Pulmonary artery endothelial cell (primary cell): ENCODE data around the gene BTAF1. TPM values are rescaled to one million over a fixed set of nuclear protein-coding genes. Genes with fewer than 3 reads are reported as not detected.
"Not testable (repeated sequence)": the region's sequence is repeated elsewhere in the genome, so short reads cannot be mapped to it uniquely, and the experiment has no call there.

Experiments used
- DNase-seq: peaks from one replicate; pipeline ENCODE4 v3.0.0-alpha.2; 2011; ENCODE audit warnings: low read depth, low spot score
- total RNA-seq: library from RNA; depleted of rRNA; stranded (reverse); fragments of >200 nt; gene quantifications from 2 replicates; pipeline ENCODE4 v1.2.3, GENCODE V29; 2014

Gene BTAF1
- total RNA-seq: 30.6 and 36.5 TPM in 2 replicates

- peak; percentile 75 for DNase-seq
Observed at GRCh38 chr10:91923371-91924211, at the start of gene BTAF1. BTAF1 (plus strand) TSS chr10:91923770; CDS start chr10:91924077, 307 bp downstream.

DNA sequence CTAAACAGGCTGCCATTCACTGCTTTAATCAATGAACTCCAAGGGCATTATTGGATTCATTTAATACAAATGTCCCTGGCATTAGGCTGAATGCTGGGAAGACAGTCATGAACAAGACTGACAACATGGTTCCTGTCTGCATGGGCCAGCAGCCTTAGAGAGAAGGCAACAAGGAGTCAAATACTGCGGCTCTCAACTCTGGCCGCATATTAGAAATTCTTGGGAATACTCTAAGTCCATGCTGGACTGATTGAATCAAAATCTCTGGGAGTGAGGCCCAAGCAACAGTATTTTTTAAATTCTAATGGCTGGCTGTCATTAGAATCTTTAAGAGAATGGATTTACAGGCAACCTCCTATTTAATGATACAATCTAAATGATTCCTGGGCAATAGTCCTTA is 48.4 kb upstream of the BTAF1 start:
- DNase-seq: no peak

DNA sequence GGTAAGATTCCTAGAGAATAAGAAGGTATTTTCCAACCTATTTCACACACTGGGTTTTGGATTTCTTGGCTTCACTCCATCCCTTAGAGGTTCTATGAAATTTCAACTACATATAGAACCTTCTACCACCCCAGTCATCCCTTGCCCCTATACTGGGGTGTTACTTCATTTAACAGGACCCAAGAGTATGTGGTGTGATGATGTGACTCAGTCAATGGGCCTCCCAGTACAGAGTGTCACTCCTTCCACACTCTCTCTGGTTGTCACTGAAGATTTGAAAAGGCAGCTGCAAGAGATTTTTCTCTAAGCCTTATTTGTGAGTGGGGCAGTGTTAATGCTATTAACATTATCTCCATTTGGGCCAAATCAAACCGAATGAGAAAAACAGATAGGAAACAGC is 47.8 kb upstream of the BTAF1 start:
- no peak for DNase-seq

- DNase-seq: no peak
Observed at GRCh38 chr10:91879515-91880170, 43.9 kb upstream of the BTAF1 start.

GRCh38 chr10:91880310-91880709 is 43.3 kb upstream of the BTAF1 start:
- DNase-seq: no peak

GRCh38 chr10:91883549-91884444 is 39.8 kb upstream of the BTAF1 start:
- DNase-seq: no peak

DNA sequence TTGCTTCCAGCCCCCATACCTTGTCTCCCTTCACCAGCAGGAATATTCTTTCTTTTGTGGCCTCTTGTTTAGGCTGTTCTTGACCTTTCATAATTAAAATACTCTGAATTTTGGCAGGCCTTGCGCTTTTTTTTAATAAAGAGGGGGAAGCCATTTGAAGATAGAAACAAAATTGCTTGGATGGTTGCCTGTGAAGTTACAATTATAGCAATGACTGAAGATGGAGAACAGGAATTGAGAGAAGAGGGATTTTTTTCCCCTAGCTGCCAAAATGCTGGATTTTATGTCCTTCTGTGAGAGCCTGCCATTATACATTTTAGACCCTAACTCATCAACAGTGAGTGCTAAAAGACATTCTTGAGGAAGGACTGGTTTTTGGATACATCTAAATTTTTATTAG is 39.0 kb upstream of the BTAF1 start:
- no peak for DNase-seq

DNA sequence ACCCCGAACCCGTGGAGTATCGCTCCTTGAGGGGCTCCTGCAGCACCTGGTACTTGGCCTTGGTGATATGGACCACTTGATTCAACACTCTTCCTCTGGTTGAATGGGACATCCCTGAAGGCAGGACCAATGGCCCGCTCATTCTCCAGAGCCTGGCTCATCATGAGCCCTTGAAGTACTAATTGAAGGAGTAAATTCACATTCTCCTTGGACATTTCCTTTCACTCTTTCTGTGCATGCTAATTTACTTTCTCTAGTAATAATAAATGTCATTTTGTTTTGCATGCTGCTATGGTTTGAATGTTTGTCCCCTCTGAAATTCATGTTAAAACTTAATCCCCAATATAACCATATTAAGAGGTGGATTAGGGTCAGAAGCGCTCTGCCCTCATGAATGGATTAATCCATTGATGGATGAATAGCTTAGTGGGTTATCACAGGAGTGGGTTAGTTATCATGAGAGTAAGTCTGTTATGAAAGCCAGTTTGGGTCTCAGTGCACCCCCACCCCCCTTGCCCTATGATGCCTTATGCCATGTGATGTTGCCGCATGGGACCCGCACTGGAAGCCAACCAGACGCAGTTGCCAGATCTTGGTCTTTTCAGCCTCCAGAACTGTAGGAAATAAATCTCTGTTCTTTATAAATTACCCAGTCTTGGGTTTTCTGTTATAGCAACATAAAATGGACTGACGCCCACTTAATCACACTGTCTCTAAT is 38.0 kb upstream of the BTAF1 start:
- no peak for DNase-seq

- no peak for DNase-seq
Observed at GRCh38 chr10:91886954-91887271, 36.7 kb upstream of the BTAF1 start.

DNA sequence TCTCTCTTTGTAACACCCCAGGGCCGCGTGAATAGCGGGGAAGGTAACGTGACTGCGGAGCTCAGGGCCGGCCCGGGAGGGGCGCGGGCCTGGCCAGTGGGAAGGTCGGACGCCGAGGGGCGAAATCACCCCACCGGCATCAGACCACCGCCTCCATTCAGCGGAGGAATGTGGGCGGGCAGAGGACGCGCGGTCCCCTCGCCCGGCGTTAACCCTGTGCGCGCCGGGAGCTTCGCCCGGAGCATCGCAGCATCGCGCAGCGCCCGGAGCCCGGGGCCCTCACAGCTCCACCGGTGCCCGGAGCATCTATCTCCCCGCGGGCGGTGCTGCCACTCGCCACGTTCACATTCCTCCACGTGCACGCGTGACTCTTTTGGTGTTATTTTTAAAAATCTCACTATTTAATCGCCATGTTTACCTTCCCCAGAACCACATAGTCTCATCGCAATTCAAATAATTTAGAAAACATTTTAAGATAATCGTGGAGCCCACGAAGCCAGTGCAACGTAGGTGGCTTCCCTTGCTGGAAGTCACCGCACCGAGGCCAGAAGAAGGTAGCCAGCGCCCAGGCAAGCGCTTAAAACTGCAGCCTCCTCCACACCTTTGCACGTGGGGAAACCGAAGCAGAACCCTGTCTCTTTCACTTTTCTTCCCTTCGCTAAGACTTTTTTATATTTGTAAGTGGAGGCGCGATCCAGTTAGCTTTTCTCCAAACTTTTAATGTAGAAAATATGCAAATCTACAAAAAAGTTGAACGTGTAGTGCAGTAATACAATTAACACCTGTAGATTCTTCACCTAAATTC is 36.1 kb upstream of the BTAF1 start:
- no peak for DNase-seq

- DNase-seq: peak; percentile 44
Observed at GRCh38 chr10:91891125-91892001, 32.2 kb upstream of the BTAF1 start.

DNA sequence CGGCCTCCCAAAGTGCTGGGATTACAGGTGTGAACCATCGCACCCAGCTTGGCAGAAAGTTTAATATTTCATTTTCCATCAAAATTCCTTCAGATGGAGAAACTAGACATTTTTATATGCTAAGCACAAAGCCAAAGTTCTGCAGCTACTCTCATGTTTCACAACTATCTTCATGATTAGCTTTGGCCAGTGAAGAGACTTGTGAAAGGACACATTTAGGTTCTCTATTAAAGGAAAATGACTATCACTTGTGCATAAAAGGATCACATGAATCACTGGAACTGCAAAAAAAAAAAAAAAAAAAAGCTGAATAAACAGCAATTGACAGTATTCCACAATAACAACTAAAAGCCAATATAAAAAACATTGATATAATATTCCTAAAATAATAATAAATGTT is 30.5 kb upstream of the BTAF1 start:
- DNase-seq: no peak

- not testable (repeated sequence) for DNase-seq
Observed at GRCh38 chr10:91894261-91894685, 29.3 kb upstream of the BTAF1 start.

- no peak for DNase-seq
Observed at GRCh38 chr10:91896212-91896756, 27.3 kb upstream of the BTAF1 start.

DNA sequence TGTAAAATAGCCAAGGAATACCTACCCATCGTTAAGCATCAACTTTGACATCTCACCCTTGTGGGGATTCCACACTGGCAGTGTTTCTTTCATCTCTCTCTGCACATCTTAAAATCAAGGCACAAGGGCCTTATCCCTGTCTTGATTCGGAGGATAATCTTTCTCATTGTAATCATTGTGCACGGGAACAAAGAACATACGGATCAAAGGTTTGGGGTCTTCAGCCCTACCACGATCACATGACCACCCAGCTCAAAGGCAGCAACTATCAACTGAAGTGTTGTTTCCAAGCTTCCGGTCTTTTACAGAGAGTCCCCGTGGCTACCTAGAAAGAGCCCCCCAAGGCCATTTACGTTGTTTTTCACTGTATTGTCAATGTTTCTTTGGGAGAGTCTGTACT is 26.1 kb upstream of the BTAF1 start:
- no peak for DNase-seq

GRCh38 chr10:91901784-91902677 is 21.5 kb upstream of the BTAF1 start:
- DNase-seq: peak; percentile 82

GRCh38 chr10:91907033-91907594 is 16.5 kb upstream of the BTAF1 start:
- DNase-seq: no peak

DNA sequence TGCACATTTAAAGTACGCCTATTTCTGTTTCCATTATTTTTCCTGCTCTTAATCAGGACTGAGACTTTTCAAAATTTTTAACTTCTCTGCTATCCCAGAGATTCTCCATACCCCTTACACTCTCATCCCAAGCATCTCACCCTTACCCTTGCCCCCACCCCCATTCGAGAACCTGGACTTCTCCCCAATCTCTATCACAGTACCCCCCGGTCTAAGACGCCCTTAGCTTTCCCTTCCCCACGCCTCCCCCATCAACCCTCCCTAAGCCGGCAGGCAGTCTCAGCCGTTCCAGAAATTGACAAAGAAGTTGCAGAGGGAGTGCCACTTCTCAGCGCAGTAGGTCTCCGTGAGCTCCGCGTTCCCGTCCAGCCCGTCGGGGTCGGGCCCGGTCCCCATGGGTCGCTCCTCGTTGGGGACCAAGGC is 15.6 kb upstream of the BTAF1 start:
- no peak for DNase-seq
